SK-N-SH (cell line): Measurements from ENCODE around the gene IRF5. TPM values are rescaled to one million over a fixed set of nuclear protein-coding genes. Genes with fewer than 3 reads are reported as not detected.
A peak's percentile ranks its signal among the peaks of the same experiment; 100 is the strongest.

Experiments used
- CTCF ChIA-PET: fragments of 300-600, 350-600 bp; formaldehyde crosslinking; extraction: SDS; loops from one replicate; lab custom pipeline; 2021; lab: Yijun Ruan, JAX
- POLR2A ChIA-PET: fragments of 350-600 bp; sonication (Branson Sonifier 250); formaldehyde crosslinking; extraction: SDS; loops from one replicate; lab custom pipeline; 2020; ENCODE audit warnings: antibody characterized with exemption, inconsistent platforms; lab: Yijun Ruan, JAX
- DNase-seq: peaks from one replicate; pipeline ENCODE4 v3.0.0; 2012
- H2AFZ ChIP-seq: fragments of 200-600 bp; sonication (generic); 2 replicates; pipeline ENCODE4 v1.8.1; 2016; ENCODE audit warnings: antibody characterized with exemption, mild to moderate bottlenecking, low read depth
- H3F3A ChIP-seq: fragments of 200-600 bp; sonication (generic); replicated peaks from 2 replicates; pipeline ENCODE3; 2016; ENCODE audit warnings: antibody characterized with exemption, mild to moderate bottlenecking; ENCODE audit not compliant: insufficient read depth
- H3K27ac ChIP-seq, 2 experiments: fragments of 200-500 bp in 1 of 2; fragments of 200-600 bp in 1 of 2; sonication (Bioruptor generic) in 1 of 2; sonication (generic), shearing (Covaris generic) in 1 of 2; 2 replicates each; pipeline versions ENCODE4 v1.5.1 to v1.6.1; 2014 to 2016; ENCODE audit warnings: low read depth in 2 of 2, inconsistent platforms in 1 of 2, low read length in 1 of 2, mild to moderate bottlenecking in 1 of 2, mixed read lengths in 1 of 2
- H3K27me3 ChIP-seq: fragments of 200-600 bp; sonication (generic), shearing (Covaris generic); 2 replicates; pipeline ENCODE4 v1.6.1; 2016; ENCODE audit warnings: mixed run types; ENCODE audit not compliant: insufficient read depth
- H3K36me3 ChIP-seq, 2 experiments: fragments of 200-500 bp in 1 of 2; fragments of 200-600 bp in 1 of 2; sonication (Bioruptor generic) in 1 of 2; sonication (generic) in 1 of 2; replicated peaks in 1 of 2; 2 replicates each; pipeline versions ENCODE3 to v1.5.1; 2014 to 2016; ENCODE audit warnings: low read length in 1 of 2, mild to moderate bottlenecking in 1 of 2; ENCODE audit not compliant: insufficient read depth in 2 of 2, control insufficient read depth in 1 of 2
- H3K4me1 ChIP-seq, 2 experiments: fragments of 200-500 bp in 1 of 2; fragments of 200-600 bp in 1 of 2; sonication (Bioruptor generic) in 1 of 2; sonication (generic), shearing (Covaris generic) in 1 of 2; 2 replicates each; pipeline versions ENCODE4 v1.5.1 to v1.6.1; 2014 to 2016; ENCODE audit warnings: low read depth in 1 of 2, low read length in 1 of 2, mixed run types in 1 of 2; ENCODE audit not compliant: insufficient read depth in 2 of 2, control insufficient read depth in 1 of 2
- H3K4me2 ChIP-seq: fragments of 200-600 bp; sonication (generic), shearing (Covaris generic); 2 replicates; pipeline ENCODE4 v1.6.1; 2017; ENCODE audit warnings: mixed run types
- H3K4me3 ChIP-seq, 2 experiments: fragments of 200-500 bp in 1 of 2; fragments of 200-600 bp in 1 of 2; sonication (Bioruptor generic) in 1 of 2; sonication (generic), shearing (Covaris generic) in 1 of 2; 2 replicates each; pipeline versions ENCODE4 v1.5.1 to v1.8.1; 2014 to 2016; ENCODE audit warnings: low read depth in 2 of 2, inconsistent platforms in 1 of 2, low read length in 1 of 2, mild to moderate bottlenecking in 1 of 2, mixed read lengths in 1 of 2, moderate library complexity in 1 of 2
- H3K79me2 ChIP-seq: fragments of 200-600 bp; sonication (generic); 2 replicates; pipeline ENCODE4 v1.8.1; 2017; ENCODE audit warnings: mild to moderate bottlenecking; ENCODE audit not compliant: insufficient read depth
- H3K9ac ChIP-seq: fragments of 200-600 bp; sonication (generic); 2 replicates; pipeline ENCODE4 v1.6.1; 2017; ENCODE audit warnings: mixed run types
- H3K9me2 ChIP-seq: fragments of 200-600 bp; sonication (generic); 2 replicates; pipeline ENCODE4 v1.6.1; 2017; ENCODE audit warnings: mixed run types
- H3K9me3 ChIP-seq: fragments of 200-600 bp; sonication (generic); 2 replicates; pipeline ENCODE4 v1.6.1; 2017; ENCODE audit warnings: mixed run types, mild to moderate bottlenecking, moderate library complexity
- H4K20me1 ChIP-seq: fragments of 200-600 bp; sonication (generic); 2 replicates; pipeline ENCODE4 v1.6.1; 2017; ENCODE audit warnings: mild to moderate bottlenecking, mixed run types; ENCODE audit not compliant: insufficient read depth
- ELF1 ChIP-seq: IDR thresholded peaks from 2 replicates; pipeline ENCODE4 v1.4.0; 2012
- EZH2phosphoT487 ChIP-seq: fragments of 200-600 bp; sonication (generic); IDR thresholded peaks from 2 replicates; pipeline ENCODE4 v1.6.1; 2017; ENCODE audit warnings: low read depth, mixed run types, mild to moderate bottlenecking, antibody characterized with exemption, moderate library complexity, borderline replicate concordance
- FOXM1 ChIP-seq: IDR thresholded peaks from 2 replicates; pipeline ENCODE4 v1.4.0; 2012; ENCODE audit warnings: low read depth, mild to moderate bottlenecking
- GABPA ChIP-seq: IDR thresholded peaks from 2 replicates; pipeline ENCODE4 v1.4.0; 2012; ENCODE audit warnings: low read depth, mild to moderate bottlenecking
- GATA2 ChIP-seq: sonication (generic); formaldehyde crosslinking; IDR thresholded peaks from 2 replicates; pipeline ENCODE4 v1.5.0; 2020; ENCODE audit warnings: mild to moderate bottlenecking, missing genetic modification reagents
- IRF3 ChIP-seq: fragments of 150-350 bp; IDR thresholded peaks from 2 replicates; pipeline ENCODE4 v1.6.1; 2016; ENCODE audit warnings: mild to moderate bottlenecking, low read depth, low read length
- JUND ChIP-seq: IDR thresholded peaks from 2 replicates; pipeline ENCODE4 v1.4.0; 2012
- MEF2A ChIP-seq: IDR thresholded peaks from 2 replicates; pipeline ENCODE4 v1.4.0; 2012; ENCODE audit warnings: low read depth, borderline replicate concordance
- MXI1 ChIP-seq: IDR thresholded peaks from 2 replicates; pipeline ENCODE4 v1.6.1; 2012; ENCODE audit warnings: mild to moderate bottlenecking, low read depth, low read length, improper control_type of control experiment
- NFIC ChIP-seq: IDR thresholded peaks from 2 replicates; pipeline ENCODE4 v1.4.0; 2012; ENCODE audit warnings: borderline replicate concordance
- PBX3 ChIP-seq: IDR thresholded peaks from 2 replicates; pipeline ENCODE4; 2012
- RAD21 ChIP-seq: IDR thresholded peaks from 2 replicates; pipeline ENCODE4 v1.6.1; 2012; ENCODE audit warnings: mild to moderate bottlenecking, low read length
- REST ChIP-seq: IDR thresholded peaks from 2 replicates; pipeline ENCODE4 v1.6.1; 2012; ENCODE audit warnings: mild to moderate bottlenecking, low read depth, low read length, moderate library complexity
- RFX5 ChIP-seq: IDR thresholded peaks from 2 replicates; pipeline ENCODE4 v1.6.1; 2012; ENCODE audit warnings: mild to moderate bottlenecking, improper control_type of control experiment, low read length
- RXRA ChIP-seq: IDR thresholded peaks from 2 replicates; pipeline ENCODE4 v1.4.0; 2012; ENCODE audit warnings: low read depth, mild to moderate bottlenecking, borderline replicate concordance
- SMC3 ChIP-seq: IDR thresholded peaks from 2 replicates; pipeline ENCODE4 v1.6.1; 2012; ENCODE audit warnings: low read depth, low read length, improper control_type of control experiment
- TCF12 ChIP-seq: IDR thresholded peaks from 2 replicates; pipeline ENCODE4 v1.4.0; 2012
- TEAD4 ChIP-seq: IDR thresholded peaks from 2 replicates; pipeline ENCODE4 v1.4.0; 2012; ENCODE audit warnings: mild to moderate bottlenecking, borderline replicate concordance; ENCODE audit not compliant: insufficient read depth
- USF1 ChIP-seq: IDR thresholded peaks from 2 replicates; pipeline ENCODE4 v1.4.0; 2012; ENCODE audit warnings: low read depth, borderline replicate concordance
- USF2 ChIP-seq: fragments of 150-350 bp; IDR thresholded peaks from 2 replicates; pipeline ENCODE4 v1.6.1; 2017; ENCODE audit warnings: antibody characterized with exemption, low read length, low read depth, borderline replicate concordance
- WGBS: methylation state at CpG from one replicate; pipeline ENCODE4 v1.1.6; 2017; ENCODE audit warnings: low lambda C conversion rate; 5-methylcytosine and 5-hydroxymethylcytosine counted together
- polyA plus RNA-seq, 3 experiments: library from polyadenylated mRNA; depleted of rRNA; stranded (reverse); fragments of >200 nt; gene quantifications; 2 replicates each; pipeline ENCODE4 v1.2.3, GENCODE V29; 2012

IRF5 gene
- polyA plus RNA-seq, 1 of the 3 experiments (the other 2 are of a cell fraction) = 0.62 TPM

GRCh38 chr7:128946936-128947830 is 9.5 kb downstream of the IRF5 start:
- WGBS = 84% methylated on average over 11 of the region's 22 CpGs

More at GRCh38 chr7:128946936-128947830, 9.5 kb downstream of the IRF5 start:
- POLR2A ChIA-PET = interaction anchor here (1.0 to 1.4 kb wide), 2 partner anchors 8 to 9 kb away, joined by 3 to 7 read pairs; partner anchors contain the start of gene IRF5
- no peak overlapping the region for H3K4me2 ChIP-seq
- DNase-seq = peak; percentile 43
- no peak overlapping the region for H2AFZ ChIP-seq
- H3K9me2 ChIP-seq = no peaks in the 10 kb centered on the region
- no peak overlapping the region for H3K9ac ChIP-seq
- TF ChIP-seq GABPA (no peak), USF2 (no peak), USF1 (no peak), RAD21 (no peak), ELF1 (no peak), IRF3 (no peak), EZH2phosphoT487 (no peak), PBX3 (no peak), REST (no peak), JUND (no peak), MEF2A (no peak), FOXM1 (no peak), RFX5 (no peak), SMC3 (no peak), TCF12 (no peak), MXI1 (no peak), NFIC (no peak), TEAD4 (no peak), RXRA (no peak), GATA2 (no peak)
- CTCF ChIA-PET = interaction anchor here (0.6 to 2.5 kb wide), 10 partner anchors 8 to 271 kb away, joined by 3 to 8 read pairs (median 4); partner anchors contain the start of gene IRF5
- H3K4me3 ChIP-seq = no peak overlapping the region
- peaks cover 6 to 15% of the 10 kb centered on the region in 2 experiments for H3K36me3 ChIP-seq
- no peaks in the 10 kb centered on the region for H3K79me2 ChIP-seq
- no peaks in the 10 kb centered on the region for H4K20me1 ChIP-seq
- peaks cover 0 to 28% of the 10 kb centered on the region in 2 experiments; a peak in 2 of 4 replicates for H3K4me1 ChIP-seq
- no peaks in the 10 kb centered on the region for H3F3A ChIP-seq
- no peaks in the 10 kb centered on the region for H3K27me3 ChIP-seq
- no peak overlapping the region for H3K27ac ChIP-seq
- no peaks in the 10 kb centered on the region for H3K9me3 ChIP-seq
